GM12878 (cell line): Measurements from ENCODE around the gene HOGA1. TPM values are rescaled to one million over a fixed set of nuclear protein-coding genes. Genes with fewer than 3 reads are reported as not detected.

Source experiments
- ATAC-seq: fragments of 200-7000 bp; cut with Tn5 transposase; 3 replicates; pipeline ENCODE4 v1.9.1; 2020; ENCODE audit warnings: mild to moderate bottlenecking, moderate library complexity
- BruUV-seq: library from RNA; stranded (reverse); fragments of 400-500 nt; replicated peaks from 2 replicates; lab custom pipeline; 2021; lab: Mats Ljungman, UMichigan
- CTCF ChIA-PET: fragments of 300-600 bp; sonication (Branson Sonifier 250); formaldehyde crosslinking; extraction: SDS; loops from one replicate; lab custom pipeline; 2021; ENCODE audit warnings: inconsistent platforms; lab: Yijun Ruan, JAX
- POLR2A ChIA-PET: fragments of 350-600 bp; formaldehyde crosslinking; extraction: SDS; loops from one replicate; lab custom pipeline; 2021; ENCODE audit warnings: inconsistent platforms; lab: Charles Lee
- RAD21 ChIA-PET: fragments of 300-600 bp; sonication (Branson Sonifier 250); formaldehyde crosslinking; loops from one replicate; lab custom pipeline; 2023; ENCODE audit warnings: antibody characterized with exemption; ENCODE audit not compliant: unreplicated experiment; lab: Charles Lee
- SMC1A ChIA-PET: fragments of 300-600 bp; sonication (Branson Sonifier 250); formaldehyde crosslinking; loops from one replicate; lab custom pipeline; 2023; ENCODE audit not compliant: unreplicated experiment, uncharacterized antibody; lab: Charles Lee
- DNase-seq: peaks from one replicate; pipeline ENCODE4 v3.0.0-alpha.2; 2011; ENCODE audit warnings: low read depth, low spot score
- FAIRE-seq: peaks from 3 replicates; lab custom pipeline; 2011; peaks lifted over from hg19 to GRCh38; lab: Jason Lieb, UNC
- H2AFZ ChIP-seq: 2 replicates; pipeline ENCODE4 v1.6.0; 2011; ENCODE audit warnings: low read depth, low read length, control low read depth; ENCODE audit not compliant: control insufficient read depth
- H3K27ac ChIP-seq: 2 replicates; pipeline ENCODE4 v1.5.1; 2011; ENCODE audit warnings: control low read depth; ENCODE audit not compliant: control insufficient read depth, insufficient read depth
- H3K27me3 ChIP-seq, 2 experiments: replicated peaks in 1 of 2; 2 replicates each; pipeline versions ENCODE4 v1.6.0 to v1.6.1; 2011; ENCODE audit warnings: low read length in 1 of 2; ENCODE audit not compliant: control insufficient read depth in 2 of 2, insufficient read depth in 2 of 2
- H3K36me3 ChIP-seq, 2 experiments: 2 replicates each; pipeline ENCODE4 v1.5.1; 2011; ENCODE audit warnings: low read length in 1 of 2; ENCODE audit not compliant: control insufficient read depth in 2 of 2, insufficient read depth in 2 of 2
- H3K4me1 ChIP-seq: 2 replicates; pipeline ENCODE4 v1.6.1; 2011; ENCODE audit warnings: mild to moderate bottlenecking, low read length, moderate library complexity, mixed read lengths; ENCODE audit not compliant: control insufficient read depth, insufficient read depth
- H3K4me2 ChIP-seq: 2 replicates; pipeline ENCODE4 v1.6.0; 2011; ENCODE audit warnings: control low read depth; ENCODE audit not compliant: control insufficient read depth, insufficient read depth
- H3K4me3 ChIP-seq: fragments of 200-600 bp; sonication (generic); 2 replicates; pipeline ENCODE4 v1.5.1; 2016
- H3K79me2 ChIP-seq: 2 replicates; pipeline ENCODE4 v1.6.0; 2011; ENCODE audit warnings: low read length; ENCODE audit not compliant: control insufficient read depth, insufficient read depth
- H3K9ac ChIP-seq: 2 replicates; pipeline ENCODE4 v1.8.0; 2011; ENCODE audit warnings: low read length, control low read depth, mixed read lengths; ENCODE audit not compliant: control insufficient read depth, insufficient read depth
- H3K9me3 ChIP-seq: replicated peaks from 3 replicates; pipeline ENCODE4 v1.5.1; 2011; ENCODE audit warnings: mild to moderate bottlenecking, low read length; ENCODE audit not compliant: control insufficient read depth, insufficient read depth
- H4K20me1 ChIP-seq: 2 replicates; pipeline ENCODE4 v1.6.0; 2011; ENCODE audit not compliant: control insufficient read depth, insufficient read depth
- CHD4 ChIP-seq: fragments of 200-600 bp; sonication (generic); IDR thresholded peaks from 2 replicates; pipeline ENCODE4 v1.6.1; 2016; ENCODE audit warnings: mild to moderate bottlenecking
- FOXK2 ChIP-seq: fragments of 450-650 bp; IDR thresholded peaks from 2 replicates; pipeline ENCODE4 v1.6.1; 2017; ENCODE audit warnings: mild to moderate bottlenecking, moderate library complexity
- LARP7 ChIP-seq: fragments of 450-650 bp; IDR thresholded peaks from 2 replicates; pipeline ENCODE4 v1.6.1; 2017; ENCODE audit warnings: mild to moderate bottlenecking
- NBN ChIP-seq: fragments of 450-650 bp; IDR thresholded peaks from 2 replicates; pipeline ENCODE4 v1.6.1; 2016
- NFYB ChIP-seq: IDR thresholded peaks from 2 replicates; pipeline ENCODE4 v1.6.1; 2011; ENCODE audit warnings: low read depth, mild to moderate bottlenecking, low read length, improper control_type of control experiment, moderate library complexity; ENCODE audit not compliant: insufficient read depth
- PAX5 ChIP-seq: IDR thresholded peaks from 2 replicates; pipeline ENCODE4 v1.6.1; 2011; ENCODE audit warnings: low read depth, low read length, borderline replicate concordance
- POLR2AphosphoS2 ChIP-seq: IDR thresholded peaks from 2 replicates; pipeline ENCODE4 v1.6.1; 2011; ENCODE audit warnings: low read depth, mild to moderate bottlenecking, low read length, improper control_type of control experiment, moderate library complexity
- RAD21 ChIP-seq: IDR thresholded peaks from 2 replicates; pipeline ENCODE4 v1.6.1; 2011; ENCODE audit warnings: mild to moderate bottlenecking, low read depth, low read length, moderate library complexity; ENCODE audit not compliant: insufficient read depth
- RUNX3 ChIP-seq: IDR thresholded peaks from 2 replicates; pipeline ENCODE4 v1.6.1; 2012; ENCODE audit warnings: low read length, inconsistent platforms
- SPI1 ChIP-seq: IDR thresholded peaks from 2 replicates; pipeline ENCODE4 v1.6.1; 2011; ENCODE audit warnings: low read depth, mild to moderate bottlenecking, low read length, moderate library complexity, borderline replicate concordance; ENCODE audit not compliant: insufficient read depth
- SREBF1 ChIP-seq: IDR thresholded peaks from 2 replicates; pipeline ENCODE4 v1.6.1; 2012; ENCODE audit warnings: mild to moderate bottlenecking, low read length
- STAT1 ChIP-seq: fragments of 450-650 bp; conservative IDR thresholded peaks from 2 replicates; pipeline ENCODE4 v1.6.1; 2014; ENCODE audit warnings: antibody characterized with exemption, mild to moderate bottlenecking
- WGBS: methylation state at CpG from one replicate; pipeline ENCODE4 v1.1.6; 2016; ENCODE audit warnings: low lambda C conversion rate; ENCODE audit not compliant: insufficient replicate concordance, insufficient coverage; ENCODE audit errors: missing lambda C conversion rate; 5-methylcytosine and 5-hydroxymethylcytosine counted together
- in situ Hi-C: fragments of 300-500 bp; cut with MboI; formaldehyde crosslinking; loops from 9 replicates; pipeline ENCODE4 v1.14.3; 2018; ENCODE audit warnings: mixed read lengths
- intact Hi-C: fragments of 100-400 bp; cut with micrococcal nuclease; formaldehyde crosslinking; loops from one replicate; pipeline ENCODE4 v1.14.2; 2022; ENCODE audit not compliant: unreplicated experiment
- polyA plus RNA-seq, 11 experiments: library from polyadenylated mRNA; depleted of rRNA in 4 of 11; unstranded in 6 of 11; stranded (reverse) in 5 of 11; fragments of >200 nt; fragmentation: Nextera tagmentation in 4 of 11; fragmentation: Illumina TruSeq in 1 of 11; extraction: Ambion mirVana in 4 of 11; extraction: Trizol in 1 of 11; gene quantifications; 1 replicate in 1 of 11; 2 replicates in 10 of 11; pipeline versions ENCODE4 v1.2.1 to v1.2.3, GENCODE V29; 2011 to 2016; ENCODE audit warnings: inconsistent platforms in 2 of 11, missing spikeins in 2 of 11, low read depth in 1 of 11
- total RNA-seq, 4 experiments: library from RNA; depleted of rRNA in 3 of 4; stranded (reverse); fragments of >200 nt in 3 of 4; fragmentation: Illumina TruSeq in 1 of 4; extraction: Trizol in 1 of 4; gene quantifications; 2 replicates each; pipeline versions ENCODE4 v1.2.1 to v1.2.3, GENCODE V29; 2013 to 2021
- TF ChIP-seq, protein P1 (sequence below): fragments of 450-650 bp; IDR thresholded peaks from 2 replicates; pipeline ENCODE4 v1.6.1; 2017; ENCODE audit warnings: mild to moderate bottlenecking, moderate library complexity
- TF ChIP-seq, protein P2 (sequence below): fragments of 450-650 bp; formaldehyde crosslinking; IDR thresholded peaks from 2 replicates; pipeline ENCODE4 v1.4.0; 2022; ENCODE audit warnings: mild to moderate bottlenecking, moderate library complexity
- TF ChIP-seq, protein P3 (sequence below): IDR thresholded peaks from 2 replicates; pipeline ENCODE4 v1.6.1; 2012; ENCODE audit warnings: low read length, inconsistent platforms

Gene HOGA1
- total and polyA plus RNA-seq, 10 of the 15 experiments (the other 5 are each of a cell fraction or from before 2014, with no cell fraction given) = 0.01 to 0.19 (median 0.06) TPM; not detected in 6

DNA sequence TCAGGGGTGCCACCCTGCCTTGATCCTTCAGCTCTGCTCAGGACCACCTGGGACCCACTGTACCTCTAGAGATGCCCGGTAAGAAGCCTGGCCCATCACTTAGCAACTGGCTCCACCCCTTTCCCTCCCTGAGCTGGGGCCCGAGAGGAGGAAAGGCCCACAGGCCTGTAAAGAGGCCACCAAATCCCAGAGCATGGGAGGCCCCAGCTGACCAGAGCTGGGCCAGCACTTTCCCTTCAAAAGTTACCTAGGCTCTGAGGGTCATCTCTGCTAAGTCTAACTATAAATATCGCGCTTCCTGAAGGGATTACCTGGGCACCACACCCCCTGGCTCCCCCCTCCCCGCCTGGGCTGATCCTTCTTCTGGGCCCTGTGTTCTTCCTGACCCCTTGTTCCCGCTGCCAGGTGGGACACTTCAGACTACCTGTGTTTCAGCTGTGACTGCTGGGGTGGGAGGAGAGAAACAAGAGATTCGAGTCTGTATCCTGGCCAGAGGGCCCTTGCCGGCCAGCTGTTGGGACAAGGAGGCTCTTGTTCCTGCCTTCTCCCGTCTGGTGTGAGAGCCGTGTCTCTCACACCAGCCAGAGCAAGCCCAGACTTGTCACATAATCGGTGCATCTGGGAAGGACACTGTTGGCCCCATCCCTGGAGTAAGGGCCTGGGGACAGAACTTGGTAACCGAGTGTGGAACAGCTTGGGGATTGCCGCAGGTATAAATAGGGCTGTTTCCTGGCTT, 34.4 kb upstream of the HOGA1 start:
- ChIA-PET SMC1A (no interaction called here), POLR2A (interaction anchor here (0.6 kb wide), 1 partner anchor 46 kb away, joined by 6 read pairs; no protein-coding TSS in a partner anchor), RAD21 (interaction anchor here (1.1 kb wide), 1 partner anchor 106 kb away, joined by 3 read pairs; no protein-coding TSS in a partner anchor), CTCF (interaction anchor here (0.8 to 5.9 kb wide), 3 partner anchors 15 to 23 kb away, joined by 3 to 62 read pairs (median 4); partner anchors contain the start of gene ANKRD2)
- no peak overlapping the region for H3K4me2 ChIP-seq
- no peaks in the 10 kb centered on the region for H4K20me1 ChIP-seq
- 69% methylated on average over 13 of the region's 13 CpGs for WGBS
- H2AFZ ChIP-seq = no peak overlapping the region
- H3K36me3 ChIP-seq = no peaks in the 10 kb centered on the region
- BruUV-seq = no TSS peak
- H3K4me1 ChIP-seq = peaks cover 14% of the 10 kb centered on the region
- no peak for FAIRE-seq
- no peaks in the 10 kb centered on the region for H3K9me3 ChIP-seq
- no peak for DNase-seq
- no peak overlapping the region for H3K9ac ChIP-seq
- H3K4me3 ChIP-seq = no peak overlapping the region
- ATAC-seq = 0 out of 3 replicates have a peak, but pooled peaks have one; percentile 8
- H3K27ac ChIP-seq = no peak overlapping the region
- no peaks in the 10 kb centered on the region for H3K27me3 ChIP-seq
- in situ Hi-C loops (no loop called here), intact Hi-C loops (no loop called here)
- no peaks in the 10 kb centered on the region for H3K79me2 ChIP-seq
- TF ChIP-seq SPI1 (no peak), POLR2AphosphoS2 (no peak), RAD21 (no peak), SREBF1 (no peak), LARP7 (no peak), STAT1 (no peak), PAX5 (no peak), CHD4 (no peak), NBN (no peak), NFYB (no peak), FOXK2 (no peak), RUNX3 (no peak)
- TF ChIP-seq, protein P1, sequence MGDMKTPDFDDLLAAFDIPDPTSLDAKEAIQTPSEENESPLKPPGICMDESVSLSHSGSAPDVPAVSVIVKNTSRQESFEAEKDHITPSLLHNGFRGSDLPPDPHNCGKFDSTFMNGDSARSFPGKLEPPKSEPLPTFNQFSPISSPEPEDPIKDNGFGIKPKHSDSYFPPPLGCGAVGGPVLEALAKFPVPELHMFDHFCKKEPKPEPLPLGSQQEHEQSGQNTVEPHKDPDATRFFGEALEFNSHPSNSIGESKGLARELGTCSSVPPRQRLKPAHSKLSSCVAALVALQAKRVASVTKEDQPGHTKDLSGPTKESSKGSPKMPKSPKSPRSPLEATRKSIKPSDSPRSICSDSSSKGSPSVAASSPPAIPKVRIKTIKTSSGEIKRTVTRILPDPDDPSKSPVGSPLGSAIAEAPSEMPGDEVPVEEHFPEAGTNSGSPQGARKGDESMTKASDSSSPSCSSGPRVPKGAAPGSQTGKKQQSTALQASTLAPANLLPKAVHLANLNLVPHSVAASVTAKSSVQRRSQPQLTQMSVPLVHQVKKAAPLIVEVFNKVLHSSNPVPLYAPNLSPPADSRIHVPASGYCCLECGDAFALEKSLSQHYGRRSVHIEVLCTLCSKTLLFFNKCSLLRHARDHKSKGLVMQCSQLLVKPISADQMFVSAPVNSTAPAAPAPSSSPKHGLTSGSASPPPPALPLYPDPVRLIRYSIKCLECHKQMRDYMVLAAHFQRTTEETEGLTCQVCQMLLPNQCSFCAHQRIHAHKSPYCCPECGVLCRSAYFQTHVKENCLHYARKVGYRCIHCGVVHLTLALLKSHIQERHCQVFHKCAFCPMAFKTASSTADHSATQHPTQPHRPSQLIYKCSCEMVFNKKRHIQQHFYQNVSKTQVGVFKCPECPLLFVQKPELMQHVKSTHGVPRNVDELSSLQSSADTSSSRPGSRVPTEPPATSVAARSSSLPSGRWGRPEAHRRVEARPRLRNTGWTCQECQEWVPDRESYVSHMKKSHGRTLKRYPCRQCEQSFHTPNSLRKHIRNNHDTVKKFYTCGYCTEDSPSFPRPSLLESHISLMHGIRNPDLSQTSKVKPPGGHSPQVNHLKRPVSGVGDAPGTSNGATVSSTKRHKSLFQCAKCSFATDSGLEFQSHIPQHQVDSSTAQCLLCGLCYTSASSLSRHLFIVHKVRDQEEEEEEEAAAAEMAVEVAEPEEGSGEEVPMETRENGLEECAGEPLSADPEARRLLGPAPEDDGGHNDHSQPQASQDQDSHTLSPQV = no peak
- TF ChIP-seq, protein P2, sequence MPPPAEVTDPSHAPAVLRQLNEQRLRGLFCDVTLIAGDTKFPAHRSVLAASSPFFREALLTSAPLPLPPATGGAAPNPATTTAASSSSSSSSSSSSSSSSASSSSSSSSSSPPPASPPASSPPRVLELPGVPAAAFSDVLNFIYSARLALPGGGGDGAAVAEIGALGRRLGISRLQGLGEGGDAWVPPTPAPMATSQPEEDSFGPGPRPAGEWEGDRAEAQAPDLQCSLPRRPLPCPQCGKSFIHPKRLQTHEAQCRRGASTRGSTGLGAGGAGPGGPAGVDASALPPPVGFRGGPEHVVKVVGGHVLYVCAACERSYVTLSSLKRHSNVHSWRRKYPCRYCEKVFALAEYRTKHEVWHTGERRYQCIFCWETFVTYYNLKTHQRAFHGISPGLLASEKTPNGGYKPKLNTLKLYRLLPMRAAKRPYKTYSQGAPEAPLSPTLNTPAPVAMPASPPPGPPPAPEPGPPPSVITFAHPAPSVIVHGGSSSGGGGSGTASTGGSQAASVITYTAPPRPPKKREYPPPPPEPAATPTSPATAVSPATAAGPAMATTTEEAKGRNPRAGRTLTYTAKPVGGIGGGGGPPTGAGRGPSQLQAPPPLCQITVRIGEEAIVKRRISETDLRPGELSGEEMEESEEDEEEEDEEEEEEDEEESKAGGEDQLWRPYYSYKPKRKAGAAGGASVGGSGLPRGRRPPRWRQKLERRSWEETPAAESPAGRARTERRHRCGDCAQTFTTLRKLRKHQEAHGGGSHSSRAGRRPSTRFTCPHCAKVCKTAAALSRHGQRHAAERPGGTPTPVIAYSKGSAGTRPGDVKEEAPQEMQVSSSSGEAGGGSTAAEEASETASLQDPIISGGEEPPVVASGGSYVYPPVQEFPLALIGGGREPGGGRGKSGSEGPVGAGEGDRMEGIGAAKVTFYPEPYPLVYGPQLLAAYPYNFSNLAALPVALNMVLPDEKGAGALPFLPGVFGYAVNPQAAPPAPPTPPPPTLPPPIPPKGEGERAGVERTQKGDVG (CRISPR knock-in tag) = no peak
- TF ChIP-seq, protein P3, sequence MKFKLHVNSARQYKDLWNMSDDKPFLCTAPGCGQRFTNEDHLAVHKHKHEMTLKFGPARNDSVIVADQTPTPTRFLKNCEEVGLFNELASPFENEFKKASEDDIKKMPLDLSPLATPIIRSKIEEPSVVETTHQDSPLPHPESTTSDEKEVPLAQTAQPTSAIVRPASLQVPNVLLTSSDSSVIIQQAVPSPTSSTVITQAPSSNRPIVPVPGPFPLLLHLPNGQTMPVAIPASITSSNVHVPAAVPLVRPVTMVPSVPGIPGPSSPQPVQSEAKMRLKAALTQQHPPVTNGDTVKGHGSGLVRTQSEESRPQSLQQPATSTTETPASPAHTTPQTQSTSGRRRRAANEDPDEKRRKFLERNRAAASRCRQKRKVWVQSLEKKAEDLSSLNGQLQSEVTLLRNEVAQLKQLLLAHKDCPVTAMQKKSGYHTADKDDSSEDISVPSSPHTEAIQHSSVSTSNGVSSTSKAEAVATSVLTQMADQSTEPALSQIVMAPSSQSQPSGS = no peak
